Right atrium auricular region (tissue), 2 donors: ENCODE data around the gene NEK8. TPM values are rescaled to one million over a fixed set of nuclear protein-coding genes. Genes with fewer than 3 reads are reported as not detected.

ENCODE experiments used
- DNase-seq: peaks from one replicate; pipeline ENCODE4 v3.0.0-alpha.2; 2019; ENCODE audit warnings: low spot score
- H3K27ac ChIP-seq, 2 donors: fragments of 200-600 bp; sonication (generic); 1 replicate in 1 of 2; 2 replicates in 1 of 2; pipeline ENCODE4 v1.5.1; 2016 to 2019
- H3K27me3 ChIP-seq, 2 donors: fragments of 200-600 bp; sonication (generic); one replicate each; pipeline versions ENCODE4 v1.5.1 to v1.6.0; 2017 to 2019
- H3K36me3 ChIP-seq: fragments of 200-600 bp; sonication (generic); one replicate; pipeline ENCODE4 v1.5.1; 2016
- H3K4me1 ChIP-seq, 2 donors: fragments of 200-600 bp; sonication (generic); one replicate each; pipeline versions ENCODE4 v1.5.1 to v1.6.0; 2017 to 2019
- H3K4me3 ChIP-seq, 2 donors: fragments of 200-600 bp; sonication (generic); 1 replicate in 1 of 2; 2 replicates in 1 of 2; pipeline ENCODE4 v1.5.1; 2017 to 2019; ENCODE audit warnings: mild to moderate bottlenecking in 1 of 2, moderate library complexity in 1 of 2
- H3K9me3 ChIP-seq, 2 donors: fragments of 200-600 bp; sonication (generic); one replicate each; pipeline ENCODE4 v1.5.1; 2019
- CTCF ChIP-seq, 2 donors: fragments of 200-600 bp; sonication (generic); IDR thresholded peaks; one replicate each; pipeline ENCODE4 v1.5.1; 2019; ENCODE audit warnings: antibody characterized with exemption in 2 of 2
- total RNA-seq, 2 donors: library from RNA; depleted of rRNA; stranded (reverse); fragments of >200 nt; gene quantifications; one replicate each; pipeline ENCODE4 v1.1.0, GENCODE V29; 2016

NEK8 gene
- total RNA-seq, 2 donors from 2014 or later = 1.0 to 1.1 TPM

DNA sequence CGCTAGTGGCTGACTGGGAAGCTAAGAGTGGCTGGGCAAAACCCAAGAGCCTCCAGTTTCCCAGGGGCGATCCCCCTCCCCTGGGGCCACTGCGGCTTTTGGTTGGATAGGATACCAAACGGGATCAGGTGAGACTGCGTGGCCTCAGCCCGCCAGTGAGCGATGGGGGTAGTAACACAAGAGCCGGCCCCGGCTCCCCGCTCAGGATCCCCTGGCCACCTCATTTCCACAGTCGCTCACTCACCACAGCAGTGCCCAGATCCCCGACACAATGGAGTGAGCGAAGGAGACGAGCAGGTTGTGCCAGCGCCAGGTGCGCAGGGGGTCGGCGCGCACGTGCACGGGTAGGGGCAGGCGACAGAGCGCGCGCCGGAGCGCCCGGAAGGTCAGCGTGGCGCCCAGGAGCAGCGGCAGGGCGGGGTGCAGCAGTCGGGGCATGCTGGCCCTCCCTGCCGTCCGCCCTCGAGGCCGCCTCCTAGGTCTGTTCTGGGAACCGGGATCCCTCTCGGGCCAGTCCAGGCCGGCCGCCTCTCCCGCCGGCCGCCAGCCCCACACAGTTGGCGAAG is 2.8 kb upstream of the NEK8 start:
- Histone ChIP-seq H3K9me3 (no peaks in the 10 kb centered on the region), H3K4me3 (peak overlapping the region; percentile 75 to 82), H3K27me3 (no peaks in the 10 kb centered on the region), H3K27ac (peak overlapping the region; percentile 68 to 97), H3K36me3 (peaks cover 40% of the 10 kb centered on the region), H3K4me1 (peaks cover 0 to 45% of the 10 kb centered on the region in 2 donors)
- no peak for DNase-seq
- TF ChIP-seq CTCF (IDR thresholded peaks at IDR 0.05) = no peak

DNA sequence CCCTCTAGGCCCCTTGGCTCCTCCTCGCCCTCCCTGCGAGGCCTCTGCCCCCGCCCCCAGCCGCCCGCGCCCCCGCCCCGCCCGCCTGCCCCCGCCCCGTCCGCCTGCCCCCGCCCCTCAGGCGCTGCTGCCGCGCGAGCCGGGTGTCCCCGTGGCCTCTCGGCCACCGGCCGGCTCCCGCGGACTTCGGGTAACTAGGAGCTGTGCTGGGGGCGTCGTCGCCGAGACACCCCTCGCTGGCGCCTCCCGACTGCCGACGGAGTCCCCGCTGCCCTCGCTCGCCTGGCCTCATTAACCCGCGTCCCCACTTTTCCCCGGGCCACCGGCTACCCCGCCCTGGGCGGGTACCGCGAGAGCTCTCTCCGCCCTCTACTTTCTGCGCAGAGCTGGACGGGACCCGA is 2.4 kb upstream of the NEK8 start, which contains the start of gene TLCD1:
Gene TLCD1, minus strand, starts transcription at position 8 of the 401 bp plus-strand sequence. CDS start 136 bp downstream, outside the sequence.
- Histone ChIP-seq H3K4me3 (peak within 1 kb of the TSS; percentile 75 to 82), H3K27me3 (no peaks in the 10 kb centered on the region), H3K4me1 (peaks cover 0 to 41% of the 10 kb centered on the region in 2 donors), H3K9me3 (no peaks in the 10 kb centered on the region), H3K27ac (peak within 1 kb of the TSS; percentile 97), H3K36me3 (peaks cover 35% of the 10 kb centered on the region)
- DNase-seq = peak; percentile 72
- no peak for TF ChIP-seq CTCF (IDR thresholded peaks at IDR 0.05)

GRCh38 chr17:28726627-28727491 is 1.7 kb upstream of the NEK8 start:
- Histone ChIP-seq H3K4me3 (peak overlapping the region; percentile 75 to 82), H3K4me1 (peaks cover 0 to 34% of the 10 kb centered on the region in 2 donors), H3K9me3 (no peaks in the 10 kb centered on the region), H3K36me3 (peaks cover 29% of the 10 kb centered on the region), H3K27ac (peak overlapping the region; percentile 97), H3K27me3 (no peaks in the 10 kb centered on the region)
- TF ChIP-seq CTCF (IDR thresholded peaks at IDR 0.05) = peak; percentile 99 to 100
- peak; percentile 90 for DNase-seq

GRCh38 chr17:28729950-28730330 is 1.4 kb downstream of the NEK8 start:
- H3K36me3 ChIP-seq = peaks cover under 1% of the 10 kb centered on the region
- H3K4me3 ChIP-seq = no peak overlapping the region
- H3K9me3 ChIP-seq = no peaks in the 10 kb centered on the region
- no peak for DNase-seq
- peaks cover 0 to 28% of the 10 kb centered on the region in 2 donors for H3K4me1 ChIP-seq
- no peak overlapping the region for H3K27ac ChIP-seq
- no peak for TF ChIP-seq CTCF (IDR thresholded peaks at IDR 0.05)
- no peaks in the 10 kb centered on the region for H3K27me3 ChIP-seq

DNA sequence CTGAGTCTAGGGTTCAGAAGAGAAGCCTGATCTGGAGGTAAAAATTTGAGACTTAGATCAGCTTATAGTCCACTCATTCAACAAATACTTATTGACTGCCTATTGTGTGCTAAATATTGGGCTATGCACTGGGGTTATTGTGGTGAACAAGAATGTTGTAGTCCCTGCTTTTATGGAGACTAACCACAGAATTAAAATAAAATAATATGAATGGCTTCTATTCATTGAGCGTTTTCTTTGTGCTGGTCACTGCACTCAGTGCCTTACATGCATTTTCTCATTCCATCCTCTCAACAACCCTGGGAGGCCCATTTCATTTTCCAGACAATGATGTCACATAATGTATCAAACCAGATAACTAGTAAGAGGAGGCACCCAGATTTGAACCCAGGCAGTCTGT is 4.8 kb downstream of the NEK8 start:
- Histone ChIP-seq H3K27me3 (no peaks in the 10 kb centered on the region), H3K4me1 (peaks cover 0 to 4% of the 10 kb centered on the region in 2 donors), H3K4me3 (no peak overlapping the region), H3K9me3 (no peaks in the 10 kb centered on the region), H3K36me3 (no peaks in the 10 kb centered on the region), H3K27ac (no peak overlapping the region)
- no peak for TF ChIP-seq CTCF (IDR thresholded peaks at IDR 0.05)
- DNase-seq = no peak
